Activated T-helper 2 cell treated with anti-CD3 and anti-CD28 coated beads, Interferon-gamma antibody, Interleukin-2, Interleukin-4, amounts not matched to agents 10 μg/mL and 5 μg/mL and 100 μg/mL, durations not matched to agents 14 hours and 24 hours and 36 hours (primary cell): Measurements from ENCODE around the gene COMP. TPM values are rescaled to one million over a fixed set of nuclear protein-coding genes. Genes with fewer than 3 reads are reported as not detected.

Experiments used
- DNase-seq: peaks from one replicate; pipeline ENCODE4 v3.0.0; 2021; ENCODE audit warnings: low spot score
- H3K27ac Mint-ChIP-seq: one replicate; pipeline ENCODE4 v1.8.0; 2021; ENCODE audit warnings: mixed read lengths
- H3K27me3 Mint-ChIP-seq: one replicate; pipeline ENCODE4 v1.8.0; 2021; ENCODE audit warnings: low read depth, mixed read lengths
- H3K36me3 Mint-ChIP-seq: one replicate; pipeline ENCODE4 v1.8.0; 2021; ENCODE audit warnings: low read depth, mixed read lengths
- H3K4me1 Mint-ChIP-seq: one replicate; pipeline ENCODE4 v1.8.0; 2021; ENCODE audit warnings: low read depth, mixed read lengths
- H3K4me3 Mint-ChIP-seq: one replicate; pipeline ENCODE4 v1.8.0; 2021; ENCODE audit warnings: low read depth, mild to moderate bottlenecking, moderate library complexity, mixed read lengths
- H3K9me3 Mint-ChIP-seq: one replicate; pipeline ENCODE4 v1.8.0; 2021; ENCODE audit warnings: mixed read lengths
- intact Hi-C: fragments of 100-400 bp; cut with micrococcal nuclease; formaldehyde crosslinking; loops from one replicate; pipeline ENCODE4 v1.15.1; 2023
- total RNA-seq: library from RNA; stranded (reverse); gene quantifications from 2 replicates; pipeline ENCODE4 v1.2.3, GENCODE V29; 2022

Gene COMP
- total RNA-seq, 1 donor from 2014 or later: not detected

DNA sequence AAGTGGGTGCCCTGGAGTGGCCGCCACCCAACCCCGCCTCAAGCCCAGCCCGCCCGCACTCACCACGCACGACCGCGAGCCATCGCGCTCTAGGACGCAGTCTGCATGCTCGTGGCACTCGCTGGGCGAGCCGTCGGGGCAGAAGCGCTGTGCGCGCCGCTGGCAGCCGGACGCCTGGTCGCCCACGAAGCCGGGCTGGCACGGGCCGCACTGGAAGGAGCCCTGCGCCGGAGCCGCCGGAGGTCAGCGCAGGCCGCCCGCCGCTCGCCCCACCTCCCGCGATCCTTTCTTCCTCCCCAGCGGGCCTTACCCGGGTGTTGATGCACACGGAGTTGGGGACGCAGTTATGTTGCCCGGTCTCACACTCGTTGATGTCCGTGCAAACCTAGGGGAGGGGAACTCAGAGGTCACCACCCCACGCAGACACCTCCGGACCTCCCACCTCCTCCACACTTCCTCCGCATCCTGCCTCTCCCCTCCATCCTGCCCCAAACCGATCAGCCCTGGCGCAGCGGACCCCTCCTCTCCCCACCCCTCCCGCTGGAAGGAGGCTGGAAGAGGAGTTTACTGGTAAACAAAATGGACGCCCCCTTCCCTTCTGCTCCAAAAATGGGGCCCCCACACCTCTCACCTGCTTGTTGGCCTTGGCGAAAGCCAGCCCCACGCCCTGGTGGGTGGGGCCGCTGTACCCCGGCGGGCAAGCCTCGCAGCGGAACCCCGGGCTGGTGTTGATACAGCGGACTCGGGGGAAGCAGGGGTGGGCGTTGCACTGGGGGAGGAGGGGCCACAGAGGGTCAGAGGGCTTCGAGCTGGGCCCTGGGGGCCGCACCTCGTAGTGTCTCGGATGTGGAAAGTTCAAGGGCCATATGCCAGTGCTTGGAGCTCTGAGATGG is 2.3 kb downstream of the COMP start:
- Mint-ChIP-seq H3K27ac (peak overlapping the region; percentile 82), H3K36me3 (no peaks in the 10 kb centered on the region), H3K4me3 (peak overlapping the region; percentile 42), H3K4me1 (peaks cover 17% of the 10 kb centered on the region), H3K9me3 (no peaks in the 10 kb centered on the region), H3K27me3 (peaks cover 67% of the 10 kb centered on the region)
- DNase-seq: no peak
- intact Hi-C loops: loop anchor here (1.0 to 5.0 kb wide), 3 partner anchors 59 to 351 kb away; partner anchors contain the start of gene ISYNA1

DNA sequence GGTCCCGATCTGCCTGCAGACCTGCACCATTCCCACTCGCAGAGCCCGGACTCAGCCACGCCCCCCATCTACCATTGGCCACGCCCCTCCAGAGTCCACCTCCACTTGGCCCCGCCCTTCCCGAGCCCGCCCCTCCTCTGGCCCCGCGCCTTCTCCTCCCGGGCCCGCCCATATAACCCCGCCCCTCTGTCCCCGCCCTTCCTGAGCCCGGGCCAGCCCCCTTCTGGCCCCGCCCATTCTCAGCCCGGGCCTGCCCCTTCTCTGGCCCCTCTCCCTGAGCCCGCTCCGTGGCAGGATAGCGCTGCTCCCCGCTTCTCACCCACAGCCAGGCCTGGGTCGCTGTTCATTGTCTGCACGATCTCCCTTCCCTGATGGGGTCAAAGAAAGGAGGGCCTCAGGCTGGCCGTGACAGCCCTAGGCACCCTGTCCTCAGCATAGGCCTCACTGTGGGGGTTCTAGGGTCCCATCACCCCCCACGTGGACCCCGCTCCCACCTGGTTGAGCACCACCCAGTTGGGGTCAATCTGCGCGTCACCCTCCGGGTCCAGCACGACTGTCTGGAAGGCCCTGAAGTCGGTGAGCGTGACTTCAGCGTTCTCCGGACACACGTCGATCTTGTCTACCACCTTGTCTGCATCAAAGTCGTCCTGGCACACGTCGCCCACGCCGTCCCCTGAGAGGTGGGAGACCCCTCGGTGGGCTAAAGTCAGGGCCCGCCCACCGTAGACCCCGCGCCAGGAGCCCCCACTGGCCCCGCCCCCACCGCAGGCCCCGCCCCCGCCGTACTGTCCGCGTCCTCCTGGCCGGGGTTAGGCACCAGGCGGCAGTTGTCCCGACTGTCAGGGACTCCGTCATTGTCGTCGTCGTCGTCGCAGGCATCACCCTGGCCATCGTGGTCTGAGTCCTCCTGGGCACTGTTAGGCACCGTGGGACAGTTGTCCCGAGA is 5.7 kb downstream of the COMP start:
- peaks cover 17% of the 10 kb centered on the region for H3K4me1 Mint-ChIP-seq
- intact Hi-C loops: loop anchor here (5.0 kb wide), 2 partner anchors 62 to 348 kb away; partner anchors contain the start of gene ISYNA1
- H3K27me3 Mint-ChIP-seq: peaks cover 44% of the 10 kb centered on the region
- H3K4me3 Mint-ChIP-seq: no peak overlapping the region
- DNase-seq: peak; percentile 49
- no peak overlapping the region for H3K27ac Mint-ChIP-seq
- H3K9me3 Mint-ChIP-seq: no peaks in the 10 kb centered on the region
- H3K36me3 Mint-ChIP-seq: no peaks in the 10 kb centered on the region

DNA sequence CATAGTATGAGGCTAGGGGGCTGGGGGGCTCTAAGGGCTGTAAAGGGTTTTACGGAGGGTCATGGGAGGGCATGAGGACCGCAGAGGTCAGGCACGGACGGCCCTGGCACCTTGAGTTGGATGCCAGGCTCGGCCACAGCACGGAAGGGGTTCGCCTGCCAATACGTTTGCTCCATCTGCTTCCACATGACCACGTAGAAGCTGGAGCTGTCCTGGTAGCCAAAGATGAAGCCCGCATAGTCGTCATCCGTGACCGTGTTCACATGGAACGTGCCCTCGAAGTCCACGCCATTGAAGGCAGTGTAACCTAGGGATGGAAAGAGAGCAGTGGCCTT is 6.4 kb downstream of the COMP start:
- H3K27me3 Mint-ChIP-seq: peaks cover 38% of the 10 kb centered on the region
- no peak for DNase-seq
- no peaks in the 10 kb centered on the region for H3K36me3 Mint-ChIP-seq
- H3K27ac Mint-ChIP-seq: no peak overlapping the region
- no peaks in the 10 kb centered on the region for H3K9me3 Mint-ChIP-seq
- intact Hi-C loops: loop anchor here (5.0 kb wide), 2 partner anchors 63 to 347 kb away; partner anchors contain the start of gene ISYNA1
- no peak overlapping the region for H3K4me3 Mint-ChIP-seq
- peaks cover 13% of the 10 kb centered on the region for H3K4me1 Mint-ChIP-seq

DNA sequence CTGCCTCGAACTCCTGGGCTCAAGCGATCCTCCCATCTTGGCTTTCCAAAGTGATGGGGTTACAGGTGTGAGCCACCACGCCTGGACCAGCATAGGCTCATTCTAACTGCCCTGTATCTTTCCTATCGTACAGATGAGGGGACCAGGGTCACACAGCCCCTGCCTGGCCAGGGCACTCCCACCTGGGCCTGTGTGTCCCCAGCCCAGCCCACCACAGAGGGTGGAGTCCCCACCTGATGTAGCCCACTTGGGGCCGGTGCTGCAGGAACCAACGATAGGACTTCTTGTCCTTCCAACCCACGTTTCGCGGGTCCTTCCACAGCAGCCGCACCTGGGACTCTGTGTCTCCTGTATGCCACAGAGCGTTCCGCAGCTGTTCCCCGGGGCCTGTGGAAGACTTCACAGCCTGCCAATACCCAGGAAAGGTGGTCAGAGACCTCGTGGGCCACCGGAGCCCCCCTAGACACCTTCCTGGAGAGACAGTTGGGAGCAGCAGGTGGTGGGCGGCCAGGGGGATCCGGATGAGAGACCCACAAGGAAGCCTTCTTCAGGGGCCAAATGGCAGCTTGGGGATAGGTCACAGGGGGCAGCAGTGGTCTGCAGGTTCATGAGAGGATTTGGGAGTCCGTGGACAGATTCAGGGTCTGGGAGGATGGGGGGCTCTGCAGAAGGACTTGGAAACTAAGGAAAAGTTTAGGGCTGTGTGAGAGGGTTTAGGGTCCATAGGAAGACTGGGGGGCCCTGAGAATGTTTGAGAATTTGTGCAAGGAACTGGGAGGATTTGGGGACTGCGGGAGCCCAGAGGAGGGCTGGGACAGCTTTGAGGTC is 6.9 kb downstream of the COMP start:
- DNase-seq: no peak
- Mint-ChIP-seq H3K36me3 (no peaks in the 10 kb centered on the region), H3K4me1 (peaks cover 12% of the 10 kb centered on the region), H3K4me3 (no peak overlapping the region), H3K27me3 (peaks cover 34% of the 10 kb centered on the region), H3K27ac (no peak overlapping the region), H3K9me3 (no peaks in the 10 kb centered on the region)
- intact Hi-C loops: no loop called here

DNA sequence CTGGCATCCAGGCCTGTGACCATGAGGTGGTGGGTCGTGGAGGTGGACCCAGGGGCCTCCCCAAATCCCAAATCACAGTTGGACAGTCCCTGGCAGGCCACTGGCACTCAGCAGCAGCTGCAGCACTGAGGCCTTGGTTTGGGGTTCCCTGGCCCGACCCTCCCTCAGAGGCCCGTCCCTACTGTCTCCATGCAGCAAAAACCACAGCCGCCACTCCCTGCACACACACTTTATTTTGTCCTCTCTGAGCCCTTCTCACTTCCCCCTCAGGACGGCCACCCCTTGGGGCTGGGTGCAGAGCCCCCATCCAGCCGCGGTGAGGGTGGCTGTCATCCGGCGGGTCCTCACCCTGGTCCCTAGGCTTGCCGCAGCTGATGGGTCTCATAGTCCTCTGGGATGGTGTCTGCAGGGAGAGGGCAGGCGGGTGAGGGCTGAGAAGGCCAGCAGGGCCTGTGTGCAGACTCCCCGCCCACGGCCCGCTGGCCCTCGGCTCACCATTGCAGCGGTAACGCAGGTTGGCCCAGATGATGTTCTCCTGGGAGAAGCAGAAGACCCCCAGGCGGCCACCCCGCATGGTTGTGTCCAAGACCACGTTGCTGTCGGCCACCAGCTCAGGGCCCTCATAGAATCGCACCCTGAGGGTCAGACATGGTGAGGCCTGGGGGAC is 8.4 kb downstream of the COMP start:
- Mint-ChIP-seq H3K27ac (no peak overlapping the region), H3K27me3 (peaks cover 25% of the 10 kb centered on the region), H3K36me3 (no peaks in the 10 kb centered on the region), H3K9me3 (no peaks in the 10 kb centered on the region), H3K4me3 (no peak overlapping the region), H3K4me1 (peaks cover 13% of the 10 kb centered on the region)
- no peak for DNase-seq
- intact Hi-C loops: no loop called here

DNA sequence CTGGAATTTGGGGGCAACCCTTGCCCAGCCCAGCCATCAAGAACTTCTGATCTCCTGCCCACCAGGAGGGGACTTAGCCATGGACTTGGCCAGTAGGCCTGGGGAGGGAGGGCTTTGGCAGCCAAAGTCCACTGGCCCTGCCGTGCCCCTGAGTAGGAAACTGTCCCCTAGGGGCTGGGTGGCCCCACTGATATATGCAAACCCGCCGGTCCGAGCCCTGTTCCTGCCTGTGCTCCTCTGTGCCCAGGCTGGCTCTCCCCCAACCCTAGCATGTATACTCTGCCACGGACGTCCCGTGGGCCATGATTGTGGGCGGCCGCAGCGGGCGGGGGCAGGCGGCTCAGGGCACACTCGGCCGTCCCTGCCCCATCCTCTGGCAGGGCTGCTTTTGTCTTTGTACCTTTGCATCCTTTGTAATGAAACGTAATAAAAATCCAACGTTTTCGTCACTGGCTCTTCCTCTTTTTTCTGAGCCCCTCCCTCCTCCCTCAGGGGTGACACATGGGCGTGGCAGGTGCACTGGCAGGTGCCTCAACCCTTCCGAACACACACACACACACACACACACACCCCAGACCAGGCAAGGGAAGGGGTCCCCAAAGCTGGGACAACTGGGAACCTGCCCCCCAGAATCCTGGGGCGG is 9.1 kb downstream of the COMP start:
- H3K4me1 Mint-ChIP-seq: peaks cover 10% of the 10 kb centered on the region
- H3K9me3 Mint-ChIP-seq: no peaks in the 10 kb centered on the region
- H3K27ac Mint-ChIP-seq: no peak overlapping the region
- intact Hi-C loops: no loop called here
- no peak for DNase-seq
- no peak overlapping the region for H3K4me3 Mint-ChIP-seq
- H3K36me3 Mint-ChIP-seq: no peaks in the 10 kb centered on the region
- peaks cover 20% of the 10 kb centered on the region for H3K27me3 Mint-ChIP-seq

DNA sequence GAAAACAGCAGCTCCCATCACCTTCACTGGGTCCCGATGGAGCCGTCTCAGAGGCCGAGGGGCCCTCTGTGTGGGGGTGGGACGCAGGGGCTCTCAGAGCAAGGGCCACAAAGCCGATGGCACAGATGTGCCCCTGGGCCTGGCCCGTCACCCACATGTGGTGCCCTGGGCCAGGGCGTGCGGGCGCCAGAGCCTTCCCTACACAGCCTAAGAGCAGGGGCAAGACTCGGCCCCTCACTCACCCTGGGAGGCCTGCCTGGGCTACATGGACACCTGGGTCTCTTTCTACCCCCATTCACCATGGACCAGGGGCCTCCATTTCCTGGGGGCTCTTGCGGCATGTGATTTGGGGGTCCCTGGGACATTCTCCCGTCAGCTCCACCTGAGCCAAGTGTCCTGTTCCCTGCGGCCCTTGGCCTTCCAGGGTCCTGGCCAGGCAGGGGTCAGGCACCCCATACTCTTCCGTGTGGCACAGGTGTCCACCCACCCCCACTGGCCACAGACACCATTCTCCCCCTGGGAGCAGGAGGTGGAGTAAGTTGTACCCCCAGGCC is 10.0 kb downstream of the COMP start:
- peaks cover 12% of the 10 kb centered on the region for H3K27me3 Mint-ChIP-seq
- intact Hi-C loops: no loop called here

DNA sequence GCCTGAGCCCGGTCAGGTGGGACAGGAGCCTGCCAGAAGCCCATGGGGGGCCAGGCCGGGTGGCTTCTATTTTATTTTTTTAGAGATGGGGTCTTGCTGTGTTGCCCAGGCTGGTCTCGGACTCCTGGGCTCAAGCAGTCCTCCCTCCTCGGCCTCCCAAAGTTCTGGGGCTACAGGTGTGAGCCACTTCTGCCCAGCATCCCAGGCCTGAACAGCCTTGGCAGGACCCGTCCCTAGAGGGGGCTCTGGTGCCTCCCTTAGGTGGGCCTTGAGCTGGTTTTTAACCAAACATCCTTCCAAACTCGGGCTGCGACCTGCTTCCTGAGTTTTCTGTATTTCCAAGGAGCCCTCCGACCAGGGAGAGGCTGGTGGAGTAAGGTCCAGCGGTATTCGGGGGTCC is 10.5 kb downstream of the COMP start:
- H3K36me3 Mint-ChIP-seq: no peaks in the 10 kb centered on the region
- intact Hi-C loops: no loop called here
- peaks cover 9% of the 10 kb centered on the region for H3K27me3 Mint-ChIP-seq
- H3K27ac Mint-ChIP-seq: no peak overlapping the region
- no peaks in the 10 kb centered on the region for H3K9me3 Mint-ChIP-seq
- H3K4me3 Mint-ChIP-seq: no peak overlapping the region
- peaks cover 6% of the 10 kb centered on the region for H3K4me1 Mint-ChIP-seq
- DNase-seq: no peak

More for the DNA sequence above, 10.0 kb downstream of the COMP start:
- no peak overlapping the region for H3K27ac Mint-ChIP-seq
- DNase-seq: no peak
- no peaks in the 10 kb centered on the region for H3K36me3 Mint-ChIP-seq
- H3K4me1 Mint-ChIP-seq: peaks cover 10% of the 10 kb centered on the region
- H3K9me3 Mint-ChIP-seq: no peaks in the 10 kb centered on the region
- no peak overlapping the region for H3K4me3 Mint-ChIP-seq

DNA sequence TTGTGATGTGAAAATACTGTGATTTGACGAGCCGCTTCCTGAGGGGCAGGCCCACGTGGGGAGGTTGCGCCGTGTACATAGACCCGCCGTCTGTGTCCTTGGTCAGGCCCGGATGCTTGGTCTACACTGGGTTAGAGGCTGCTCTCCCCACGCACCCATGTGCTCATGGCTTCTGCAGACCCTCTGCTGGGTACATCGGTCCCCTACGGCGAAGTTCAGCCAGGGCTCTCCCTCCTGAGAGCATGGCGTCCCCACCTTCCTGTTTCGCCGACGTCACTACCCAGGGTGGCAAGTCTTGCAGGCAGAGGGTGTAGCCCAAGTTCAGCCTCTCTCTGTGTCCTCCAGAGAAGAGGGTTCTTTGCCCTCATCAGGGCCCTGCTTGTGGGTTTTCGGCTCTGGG is 11.0 kb downstream of the COMP start:
- H3K4me3 Mint-ChIP-seq: no peak overlapping the region
- no peak for DNase-seq
- intact Hi-C loops: no loop called here
- no peak overlapping the region for H3K27ac Mint-ChIP-seq
- no peaks in the 10 kb centered on the region for H3K36me3 Mint-ChIP-seq
- H3K9me3 Mint-ChIP-seq: no peaks in the 10 kb centered on the region
- peaks cover 2% of the 10 kb centered on the region for H3K4me1 Mint-ChIP-seq
- H3K27me3 Mint-ChIP-seq: peaks cover 6% of the 10 kb centered on the region

DNA sequence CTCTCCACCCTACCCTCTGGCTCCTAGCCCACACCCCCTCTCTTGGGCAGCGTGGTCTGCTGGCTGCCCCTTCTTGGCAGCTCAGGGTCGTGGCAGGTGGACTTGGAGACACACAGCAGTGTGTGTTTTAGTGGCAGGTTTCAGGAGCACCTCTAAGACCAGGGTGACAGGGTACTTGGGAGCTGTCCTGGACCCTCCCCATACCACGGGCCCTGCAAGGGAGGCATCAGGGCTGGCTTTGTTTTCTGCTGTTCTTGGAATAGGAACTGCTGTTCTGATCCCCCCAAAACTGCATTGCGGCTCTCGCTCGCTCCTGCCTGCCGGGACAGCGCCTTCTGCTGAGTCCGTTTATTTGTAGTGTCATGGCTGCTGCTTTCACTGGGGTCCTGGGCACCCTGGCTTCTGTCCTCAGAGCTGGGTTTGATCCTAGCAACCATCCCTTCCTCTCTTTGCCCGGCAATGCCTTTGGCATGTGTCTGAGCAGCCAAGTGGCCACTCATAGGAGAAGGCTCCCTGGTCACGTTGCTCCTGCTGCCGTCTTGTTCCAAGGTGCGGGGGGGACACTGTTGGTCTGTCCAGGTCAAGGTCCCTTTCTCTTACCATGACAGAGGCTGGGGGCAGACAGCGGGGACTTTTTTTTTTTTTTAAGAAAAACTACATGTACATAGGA is 12.1 kb downstream of the COMP start:
- Mint-ChIP-seq H3K9me3 (no peaks in the 10 kb centered on the region), H3K36me3 (no peaks in the 10 kb centered on the region), H3K27ac (no peak overlapping the region), H3K27me3 (peaks cover 2% of the 10 kb centered on the region), H3K4me3 (no peak overlapping the region), H3K4me1 (peaks cover 2% of the 10 kb centered on the region)
- DNase-seq: no peak
- intact Hi-C loops: no loop called here

DNA sequence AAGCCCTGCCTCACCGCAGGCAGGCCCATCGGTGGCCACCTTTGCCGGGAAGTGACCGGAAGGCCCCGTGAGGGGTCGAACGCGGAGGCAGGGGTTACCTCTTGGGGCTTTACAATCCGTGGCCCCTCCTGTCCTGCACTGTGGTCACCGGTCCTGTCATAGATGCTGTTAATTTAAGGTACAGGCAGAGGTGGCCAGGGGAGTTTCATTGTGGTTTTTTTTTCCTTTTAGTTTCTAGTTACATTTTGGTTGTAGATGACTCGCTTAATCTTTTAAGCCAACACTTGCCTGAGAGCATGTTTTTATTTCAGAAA is 13.1 kb downstream of the COMP start:
- Mint-ChIP-seq H3K4me1 (peaks cover 2% of the 10 kb centered on the region), H3K36me3 (no peaks in the 10 kb centered on the region), H3K27ac (no peak overlapping the region), H3K27me3 (peaks cover 2% of the 10 kb centered on the region), H3K9me3 (no peaks in the 10 kb centered on the region), H3K4me3 (no peak overlapping the region)
- intact Hi-C loops: no loop called here
- no peak for DNase-seq
